SK-N-SH treated with all-trans-retinoic acid at 6 μM for 48 hours (cell line): Measurements from ENCODE around the gene SCO2.

ENCODE experiments used
- ARNTL ChIP-seq: fragments of 450-650 bp; formaldehyde crosslinking; IDR thresholded peaks from 2 replicates; pipeline ENCODE4 v1.5.0; 2020; ENCODE audit warnings: low read depth, mild to moderate bottlenecking, moderate library complexity, borderline replicate concordance
- BACH2 ChIP-seq: fragments of 250-450 bp; sonication (Bioruptor Pico); IDR thresholded peaks from 2 replicates; pipeline ENCODE4 v1.9.0; 2021; ENCODE audit warnings: mild to moderate bottlenecking, borderline replicate concordance
- CREB5 ChIP-seq: fragments of 250-450 bp; sonication (Bioruptor Pico); IDR thresholded peaks from 2 replicates; pipeline ENCODE4 v1.5.1; 2020; ENCODE audit warnings: low read depth, mild to moderate bottlenecking, moderate library complexity
- OSR1 ChIP-seq: fragments of 250-450 bp; sonication (Bioruptor Pico); IDR thresholded peaks from 2 replicates; pipeline ENCODE4 v1.8.0; 2022; ENCODE audit warnings: moderate library complexity, mild to moderate bottlenecking, inconsistent platforms
- PATZ1 ChIP-seq: fragments of 250-450 bp; sonication (Bioruptor Pico); IDR thresholded peaks from 2 replicates; pipeline ENCODE4 v1.8.0; 2020; ENCODE audit warnings: mild to moderate bottlenecking, moderate library complexity, borderline replicate concordance
- PPARA ChIP-seq: fragments of 250-450 bp; sonication (Bioruptor Pico); IDR thresholded peaks from 2 replicates; pipeline ENCODE4 v1.5.0; 2020; ENCODE audit warnings: mild to moderate bottlenecking, borderline replicate concordance
- RARB ChIP-seq: fragments of 250-450 bp; sonication (Bioruptor Pico); IDR thresholded peaks from 2 replicates; pipeline ENCODE4 v1.8.0; 2021; ENCODE audit warnings: mild to moderate bottlenecking, moderate library complexity
- TSHZ2 ChIP-seq: fragments of 250-450 bp; sonication (Bioruptor Pico); IDR thresholded peaks from 2 replicates; pipeline ENCODE4 v1.5.0; 2020; ENCODE audit warnings: mild to moderate bottlenecking, moderate library complexity
- ZFP3 ChIP-seq: fragments of 250-450 bp; sonication (Bioruptor Pico); IDR thresholded peaks from 2 replicates; pipeline ENCODE4 v1.5.0; 2020; ENCODE audit warnings: mild to moderate bottlenecking, moderate library complexity
- ZNF8 ChIP-seq: fragments of 450-650 bp; formaldehyde crosslinking; IDR thresholded peaks from 2 replicates; pipeline ENCODE4 v1.5.0; 2020; ENCODE audit warnings: mild to moderate bottlenecking, moderate library complexity
- TF ChIP-seq, protein P1 (sequence below): fragments of 250-450 bp; sonication (Bioruptor Pico); IDR thresholded peaks from 2 replicates; pipeline ENCODE4 v1.8.0; 2021; ENCODE audit warnings: low read depth, mild to moderate bottlenecking, moderate library complexity, borderline replicate concordance

DNA sequence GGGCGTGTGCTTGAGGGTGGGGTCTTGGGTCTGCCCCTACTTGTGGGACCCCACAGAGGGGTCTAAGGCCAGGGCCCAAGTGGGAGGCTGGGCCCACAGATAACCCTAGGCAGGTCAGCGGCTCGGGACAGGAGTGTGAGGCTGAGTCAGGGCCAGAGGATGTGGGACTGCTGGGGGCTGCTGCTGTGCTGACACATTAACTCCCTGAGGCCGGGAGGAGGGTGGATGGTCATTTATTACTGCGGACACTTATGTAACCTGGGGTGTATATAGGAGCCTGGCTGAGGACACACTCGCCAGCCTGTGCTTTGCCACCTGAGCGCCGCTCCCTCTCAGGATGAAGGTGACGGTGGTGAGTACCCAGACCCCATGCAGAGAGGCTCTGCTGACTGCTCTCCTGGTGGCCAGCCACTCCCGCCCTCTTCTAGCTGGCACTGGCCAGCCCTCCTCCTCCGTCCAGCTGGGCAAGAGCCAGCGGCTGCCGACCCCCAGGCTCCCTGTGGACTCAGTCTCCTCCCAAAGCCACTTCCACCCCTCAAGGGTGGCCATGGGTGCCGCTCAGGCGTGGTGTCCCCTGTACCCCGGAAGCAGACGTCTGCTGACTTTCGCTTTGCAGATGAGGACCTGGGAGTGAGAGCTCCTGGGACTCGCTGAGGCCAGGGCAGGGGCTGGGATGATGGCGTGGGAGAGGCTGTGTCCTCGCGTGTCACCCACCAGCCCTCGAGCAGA, 38.7 kb downstream of the SCO2 start, which contains the start of gene MIOX:
- TF ChIP-seq BACH2 (no peak), TSHZ2 (no peak), PATZ1 (CRISPR knock-in tag) (no peak), ARNTL (CRISPR knock-in tag) (no peak), ZFP3 (no peak), RARB (CRISPR knock-in tag) (no peak), CREB5 (CRISPR knock-in tag) (no peak), PPARA (CRISPR knock-in tag) (no peak), ZNF8 (CRISPR knock-in tag) (no peak), OSR1 (no peak)
- TF ChIP-seq, protein P1, sequence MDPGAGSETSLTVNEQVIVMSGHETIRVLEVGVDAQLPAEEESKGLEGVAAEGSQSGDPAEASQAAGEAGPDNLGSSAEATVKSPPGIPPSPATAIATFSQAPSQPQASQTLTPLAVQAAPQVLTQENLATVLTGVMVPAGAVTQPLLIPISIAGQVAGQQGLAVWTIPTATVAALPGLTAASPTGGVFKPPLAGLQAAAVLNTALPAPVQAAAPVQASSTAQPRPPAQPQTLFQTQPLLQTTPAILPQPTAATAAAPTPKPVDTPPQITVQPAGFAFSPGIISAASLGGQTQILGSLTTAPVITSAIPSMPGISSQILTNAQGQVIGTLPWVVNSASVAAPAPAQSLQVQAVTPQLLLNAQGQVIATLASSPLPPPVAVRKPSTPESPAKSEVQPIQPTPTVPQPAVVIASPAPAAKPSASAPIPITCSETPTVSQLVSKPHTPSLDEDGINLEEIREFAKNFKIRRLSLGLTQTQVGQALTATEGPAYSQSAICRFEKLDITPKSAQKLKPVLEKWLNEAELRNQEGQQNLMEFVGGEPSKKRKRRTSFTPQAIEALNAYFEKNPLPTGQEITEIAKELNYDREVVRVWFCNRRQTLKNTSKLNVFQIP (CRISPR knock-in tag): no peak
